HepG2 (cell line): ENCODE data around the gene TUBG2. TPM values are rescaled to one million over a fixed set of nuclear protein-coding genes. Genes with fewer than 3 reads are reported as not detected.

Experiments used
- ATAC-seq: fragments of 200-7000 bp; cut with Tn5 transposase; 3 replicates; pipeline ENCODE4 v1.9.1; 2020; ENCODE audit warnings: mild to moderate bottlenecking, moderate library complexity
- BruUV-seq: library from RNA; stranded (reverse); fragments of 400-500 nt; replicated peaks from 2 replicates; lab custom pipeline; 2021; lab: Mats Ljungman, UMichigan
- CTCF ChIA-PET: fragments of 300-600 bp; formaldehyde crosslinking; extraction: SDS; loops from one replicate; lab custom pipeline; 2021; ENCODE audit warnings: low total read pairs, inconsistent platforms, low intra/inter-chr PET ratio; lab: Yijun Ruan, JAX
- POLR2A ChIA-PET: fragments of 350-600 bp; sonication (Branson Sonifier 250); formaldehyde crosslinking; loops from one replicate; lab custom pipeline; 2020; ENCODE audit warnings: antibody characterized with exemption, inconsistent platforms; lab: Yijun Ruan, JAX
- DNase-seq: peaks from one replicate; pipeline ENCODE4 v3.0.0-alpha.2; 2015; ENCODE audit warnings: low spot score
- FAIRE-seq: peaks from 3 replicates; lab custom pipeline; 2011; peaks lifted over from hg19 to GRCh38; lab: Jason Lieb, UNC
- H2AFZ ChIP-seq: one replicate; pipeline ENCODE4 v1.6.1; 2011; ENCODE audit warnings: low read length, inconsistent platforms
- H3K27ac ChIP-seq: fragments of 300-600 bp; 3 replicates; pipeline ENCODE4 v1.8.0; 2011; ENCODE audit warnings: mixed run types, mild to moderate bottlenecking, mixed read lengths, low read length, inconsistent platforms; ENCODE audit not compliant: insufficient read depth; ENCODE audit errors: extremely low read length
- H3K27me3 ChIP-seq, 2 experiments: fragments of 200-600 bp in 1 of 2; 2 replicates in 1 of 2; 3 replicates in 1 of 2; pipeline versions ENCODE4 v1.6.0 to v1.8.0; 2011; ENCODE audit warnings: low read length in 2 of 2, mild to moderate bottlenecking in 2 of 2, moderate library complexity in 2 of 2, inconsistent platforms in 1 of 2; ENCODE audit not compliant: insufficient read depth in 2 of 2, control insufficient read depth in 1 of 2
- H3K36me3 ChIP-seq, 2 experiments: fragments of 200-600 bp in 1 of 2; replicated peaks in 1 of 2; 2 replicates in 1 of 2; 3 replicates in 1 of 2; pipeline versions ENCODE4 v1.5.1 to v1.8.0; 2011; ENCODE audit warnings: low read length in 2 of 2, inconsistent platforms in 1 of 2; ENCODE audit not compliant: insufficient read depth in 2 of 2, control insufficient read depth in 1 of 2
- H3K4me1 ChIP-seq: 2 replicates; pipeline ENCODE4 v1.5.1; 2012; ENCODE audit warnings: low read length, inconsistent platforms; ENCODE audit not compliant: insufficient read depth
- H3K4me2 ChIP-seq: 2 replicates; pipeline ENCODE4 v1.6.0; 2011; ENCODE audit warnings: low read depth, low read length, inconsistent platforms
- H3K4me3 ChIP-seq, 3 experiments: fragments of 200-600 bp in 1 of 3; sonication (generic), shearing (Covaris generic) in 1 of 3; replicated peaks in 1 of 3; 2 replicates each; pipeline ENCODE4 v1.5.1; 2011 to 2016; ENCODE audit warnings: low read length in 3 of 3, inconsistent platforms in 2 of 3, low read depth in 2 of 3, mild to moderate bottlenecking in 2 of 3, control low read depth in 1 of 3, mixed read lengths in 1 of 3; ENCODE audit not compliant: insufficient read depth in 1 of 3
- H3K79me2 ChIP-seq: one replicate; pipeline ENCODE4 v1.6.1; 2011; ENCODE audit warnings: low read length, inconsistent platforms; ENCODE audit not compliant: insufficient read depth
- H3K9ac ChIP-seq: 2 replicates; pipeline ENCODE4 v1.6.0; 2011; ENCODE audit warnings: mild to moderate bottlenecking, low read depth, low read length, inconsistent platforms; ENCODE audit not compliant: insufficient read depth
- H3K9me3 ChIP-seq: 2 replicates; pipeline ENCODE4 v1.5.1; 2012; ENCODE audit warnings: mild to moderate bottlenecking, low read length
- H4K20me1 ChIP-seq: 2 replicates; pipeline ENCODE4 v1.6.0; 2011; ENCODE audit warnings: inconsistent platforms, mild to moderate bottlenecking, low read length, moderate library complexity; ENCODE audit not compliant: insufficient read depth
- RAD21 ChIP-seq: fragments of 450-650 bp; formaldehyde crosslinking; IDR thresholded peaks from 2 replicates; pipeline ENCODE4 v1.5.0; 2020; ENCODE audit warnings: mild to moderate bottlenecking
- SNAI1 ChIP-seq: sonication (generic); formaldehyde crosslinking; IDR thresholded peaks from 2 replicates; pipeline ENCODE4 v1.5.0; 2020; ENCODE audit warnings: mild to moderate bottlenecking, missing genetic modification reagents, borderline replicate concordance
- STAG1 ChIP-seq: sonication (generic); formaldehyde crosslinking; IDR thresholded peaks from 2 replicates; pipeline ENCODE4 v1.4.0; 2020; ENCODE audit warnings: missing genetic modification reagents
- ZBTB7A ChIP-seq: sonication (generic); formaldehyde crosslinking; IDR thresholded peaks from 2 replicates; pipeline ENCODE4 v1.8.0; 2022; ENCODE audit warnings: mild to moderate bottlenecking, missing genetic modification reagents
- ZNF350 ChIP-seq: sonication (generic); formaldehyde crosslinking; IDR thresholded peaks from 2 replicates; pipeline ENCODE4 v1.4.0; 2020; ENCODE audit warnings: mild to moderate bottlenecking, low read depth, missing genetic modification reagents, borderline replicate concordance
- WGBS: methylation state at CpG from one replicate; pipeline ENCODE4 v1.1.6; 2017; ENCODE audit warnings: low lambda C conversion rate; 5-methylcytosine and 5-hydroxymethylcytosine counted together
- in situ Hi-C: cut with HindIII; loops from 2 replicates; pipeline ENCODE4 v1.10.0; 2017; ENCODE audit warnings: low pct_unique_long_range_greater_than_20kb; ENCODE audit not compliant: extremely low pct_ligation_motif_present
- intact Hi-C: fragments of 100-400 bp; cut with micrococcal nuclease; formaldehyde crosslinking; loops from one replicate; pipeline ENCODE4 v1.10.0; 2022; ENCODE audit not compliant: unreplicated experiment
- polyA plus RNA-seq, 8 experiments: library from polyadenylated mRNA; depleted of rRNA in 3 of 8; stranded (reverse) in 7 of 8; unstranded in 1 of 8; fragments of >200 nt; fragmentation: Illumina TruSeq in 4 of 8; extraction: Trizol in 4 of 8; gene quantifications; 2 replicates each; pipeline versions ENCODE4 v1.2.1 to v1.2.3, GENCODE V29; 2011 to 2016; ENCODE audit warnings: low read depth in 4 of 8, missing spikeins in 1 of 8, mixed read lengths in 1 of 8; ENCODE audit not compliant: insufficient read depth in 1 of 8
- total RNA-seq, 5 experiments: library from RNA; depleted of rRNA; stranded (reverse); fragments of >200 nt; fragmentation: Illumina TruSeq; extraction: Trizol; gene quantifications; 2 replicates each; pipeline ENCODE4 v1.2.3, GENCODE V29; 2016; ENCODE audit warnings: low read depth in 1 of 5
- TF ChIP-seq, protein P1 (sequence below): sonication (generic); formaldehyde crosslinking; IDR thresholded peaks from 2 replicates; pipeline ENCODE4 v1.4.0; 2020; ENCODE audit warnings: mild to moderate bottlenecking, missing genetic modification reagents
- TF ChIP-seq, protein P2 (sequence below): sonication (generic); formaldehyde crosslinking; IDR thresholded peaks from 2 replicates; pipeline ENCODE4 v1.4.0; 2020; ENCODE audit warnings: missing genetic modification reagents
- TF ChIP-seq, protein P3 (sequence below): sonication (generic); formaldehyde crosslinking; IDR thresholded peaks from 2 replicates; pipeline ENCODE4 v1.8.1; 2023; ENCODE audit warnings: missing genetic modification reagents, mild to moderate bottlenecking, borderline replicate concordance

The TUBG2 gene
- total and polyA plus RNA-seq, 2 of the 13 experiments (the other 11 are each of a cell fraction or from before 2014, with no cell fraction given), result 16.0 to 42.3 TPM

DNA sequence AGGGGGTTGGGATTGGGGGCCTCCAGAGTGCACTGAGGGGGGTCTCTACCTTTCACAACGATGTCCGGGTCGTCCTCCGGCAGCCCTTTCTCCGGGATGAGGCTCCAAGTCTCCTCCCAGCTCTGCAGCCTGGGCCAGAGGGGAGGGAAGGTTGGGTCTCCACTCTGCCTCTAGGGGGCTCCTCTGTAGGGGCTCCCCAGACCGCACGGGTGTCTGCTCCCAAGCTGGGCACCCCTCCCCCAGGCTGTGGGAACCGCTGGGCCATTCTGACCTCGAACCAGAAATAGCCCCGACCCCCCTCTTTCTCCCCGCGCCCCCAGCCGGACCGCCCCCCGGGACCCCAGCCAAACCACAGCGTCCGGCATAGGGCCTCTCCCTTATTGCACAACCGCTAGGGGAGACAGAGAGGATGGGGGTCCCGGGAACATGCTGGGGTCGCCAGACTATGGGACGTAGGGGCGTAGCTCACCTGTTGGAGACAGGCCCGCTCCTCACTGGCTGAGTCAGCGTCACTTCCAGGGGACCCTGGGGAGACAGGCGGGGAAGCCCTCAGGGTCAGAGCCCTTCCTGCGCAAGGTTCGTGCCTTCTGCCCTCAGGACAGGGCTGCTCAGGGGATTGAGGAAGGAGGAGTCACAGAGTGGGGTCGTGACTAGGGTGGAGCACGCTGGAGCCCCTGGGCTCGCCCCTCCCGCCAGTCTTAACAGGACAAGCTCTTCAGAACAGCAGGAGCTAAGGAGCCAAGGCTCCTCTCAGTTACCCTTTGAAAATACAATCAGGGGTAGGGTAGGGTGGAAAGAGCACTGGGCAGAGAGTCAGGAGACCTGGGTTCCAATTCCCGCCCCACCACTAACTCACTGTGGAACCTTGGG is 15.0 kb downstream of the TUBG2 start (continued):
- TF ChIP-seq, protein P1, sequence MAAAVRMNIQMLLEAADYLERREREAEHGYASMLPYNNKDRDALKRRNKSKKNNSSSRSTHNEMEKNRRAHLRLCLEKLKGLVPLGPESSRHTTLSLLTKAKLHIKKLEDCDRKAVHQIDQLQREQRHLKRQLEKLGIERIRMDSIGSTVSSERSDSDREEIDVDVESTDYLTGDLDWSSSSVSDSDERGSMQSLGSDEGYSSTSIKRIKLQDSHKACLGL (CRISPR knock-in tag), result peak; percentile 15; the same call in 1 of the 2 replicates
- TF ChIP-seq ZBTB7A (CRISPR knock-in tag) (0 out of 2 replicates have a peak, but pooled peaks have one; percentile 28), STAG1 (CRISPR knock-in tag) (peak; percentile 14; the same call in 1 of the 2 replicates), RAD21 (peak; percentile 42; the same call in 1 of the 2 replicates)
- TF ChIP-seq, protein P2, sequence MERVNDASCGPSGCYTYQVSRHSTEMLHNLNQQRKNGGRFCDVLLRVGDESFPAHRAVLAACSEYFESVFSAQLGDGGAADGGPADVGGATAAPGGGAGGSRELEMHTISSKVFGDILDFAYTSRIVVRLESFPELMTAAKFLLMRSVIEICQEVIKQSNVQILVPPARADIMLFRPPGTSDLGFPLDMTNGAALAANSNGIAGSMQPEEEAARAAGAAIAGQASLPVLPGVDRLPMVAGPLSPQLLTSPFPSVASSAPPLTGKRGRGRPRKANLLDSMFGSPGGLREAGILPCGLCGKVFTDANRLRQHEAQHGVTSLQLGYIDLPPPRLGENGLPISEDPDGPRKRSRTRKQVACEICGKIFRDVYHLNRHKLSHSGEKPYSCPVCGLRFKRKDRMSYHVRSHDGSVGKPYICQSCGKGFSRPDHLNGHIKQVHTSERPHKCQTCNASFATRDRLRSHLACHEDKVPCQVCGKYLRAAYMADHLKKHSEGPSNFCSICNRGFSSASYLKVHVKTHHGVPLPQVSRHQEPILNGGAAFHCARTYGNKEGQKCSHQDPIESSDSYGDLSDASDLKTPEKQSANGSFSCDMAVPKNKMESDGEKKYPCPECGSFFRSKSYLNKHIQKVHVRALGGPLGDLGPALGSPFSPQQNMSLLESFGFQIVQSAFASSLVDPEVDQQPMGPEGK (CRISPR knock-in tag), result peak; percentile 59

DNA sequence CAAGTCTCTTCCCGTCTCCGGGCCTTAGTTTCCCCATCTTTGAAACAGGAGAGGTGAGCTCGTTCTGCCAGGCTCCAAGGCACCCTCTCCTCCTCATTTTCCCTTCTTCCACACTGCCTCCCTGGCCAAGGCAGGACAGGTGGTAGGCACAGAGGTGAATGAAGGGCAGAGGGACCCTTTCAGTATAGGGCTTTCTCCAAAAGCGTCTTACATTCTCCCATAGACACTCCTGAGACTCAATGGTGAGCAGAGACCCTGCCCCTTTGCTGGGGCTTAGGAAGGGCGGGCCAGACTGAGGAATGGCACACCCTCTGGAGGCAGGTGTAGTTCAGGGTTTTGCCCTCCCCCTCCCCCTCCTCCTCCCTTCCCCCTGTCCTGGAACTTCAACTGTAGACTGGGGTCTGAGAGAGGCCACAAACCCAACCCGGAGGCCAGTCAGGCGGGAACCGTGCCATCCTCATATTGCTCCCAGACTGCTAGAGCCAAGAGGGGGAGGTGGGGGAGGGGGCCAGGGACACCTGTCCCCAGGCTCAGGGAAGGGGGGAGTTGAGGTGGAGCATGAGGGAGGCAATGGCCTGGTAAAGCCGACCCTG is 15.8 kb downstream of the TUBG2 start:
- FAIRE-seq, result peak; percentile 8
- DNase-seq, result no peak
- Histone ChIP-seq H3K4me2 (peak overlapping the region; percentile 99), H4K20me1 (no peaks in the 10 kb centered on the region; the same call in 1 of the 2 replicates), H3K27ac (peak overlapping the region; percentile 16), H3K9ac (peak overlapping the region; percentile 82), H3K79me2 (peaks cover 22% of the 10 kb centered on the region), H3K4me3 (peak overlapping the region; percentile 69 to 99 (median 83)), H3K4me1 (peaks cover 27% of the 10 kb centered on the region), H3K9me3 (no peaks in the 10 kb centered on the region), H3K36me3 (peaks cover 9 to 36% of the 10 kb centered on the region in 2 experiments), H3K27me3 (no peaks in the 10 kb centered on the region), H2AFZ (no peak overlapping the region)
- no peak for ATAC-seq
- in situ Hi-C loops (no loop called here), intact Hi-C loops (no loop called here)
- TF ChIP-seq, protein P3, sequence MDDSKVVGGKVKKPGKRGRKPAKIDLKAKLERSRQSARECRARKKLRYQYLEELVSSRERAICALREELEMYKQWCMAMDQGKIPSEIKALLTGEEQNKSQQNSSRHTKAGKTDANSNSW (CRISPR knock-in tag), result no peak
- 0 out of 2 replicates have a peak, but pooled peaks have one; percentile 1 for TF ChIP-seq SNAI1 (CRISPR knock-in tag)
- TF ChIP-seq ZNF350 (CRISPR knock-in tag), result 0 out of 2 replicates have a peak, but pooled peaks have one; percentile 20
- ChIA-PET POLR2A (interaction anchor here (1.3 to 6.3 kb wide), 2 partner anchors 8 to 14 kb away, joined by 3 to 65 read pairs; partner anchors contain the start of gene TUBG2), CTCF (no interaction called here)
- WGBS, result 48% methylated on average over 9 of the region's 9 CpGs
- no TSS peak for BruUV-seq
